Liver (tissue), 9 donors: ENCODE results near the gene CRP. TPM values are rescaled to one million over a fixed set of nuclear protein-coding genes. Genes with fewer than 3 reads are reported as not detected.
A peak's percentile ranks its signal among the peaks of the same experiment; 100 is the strongest.

Experiments
- DNase-seq: peaks from one replicate; pipeline ENCODE4 v3.0.0-alpha.2; 2017; ENCODE audit warnings: low spot score
- H3K27ac ChIP-seq, 2 donors: one replicate each; pipeline ENCODE4 v1.7.0; 2013; ENCODE audit warnings: inconsistent platforms in 2 of 2, low read length in 2 of 2, control low read depth in 1 of 2, low read depth in 1 of 2, mild to moderate bottlenecking in 1 of 2
- H3K27me3 ChIP-seq, 4 donors: one replicate each; pipeline versions ENCODE4 v1.6.1 to v1.7.0; 2013; ENCODE audit warnings: low read length in 3 of 4, inconsistent platforms in 1 of 4, mild to moderate bottlenecking in 1 of 4, moderate library complexity in 1 of 4; ENCODE audit not compliant: control insufficient read depth in 4 of 4, insufficient read depth in 4 of 4
- H3K36me3 ChIP-seq, 4 donors: one replicate each; pipeline versions ENCODE4 v1.6.1 to v1.7.0; 2013; ENCODE audit warnings: low read length in 3 of 4, mild to moderate bottlenecking in 3 of 4, low read depth in 1 of 4, moderate library complexity in 1 of 4; ENCODE audit not compliant: control insufficient read depth in 4 of 4, insufficient read depth in 3 of 4
- H3K4me1 ChIP-seq, 4 donors: one replicate each; pipeline versions ENCODE4 v1.6.1 to v1.7.0; 2013; ENCODE audit warnings: low read length in 3 of 4, mild to moderate bottlenecking in 3 of 4, moderate library complexity in 1 of 4; ENCODE audit not compliant: control insufficient read depth in 4 of 4, insufficient read depth in 4 of 4
- H3K4me3 ChIP-seq, 3 donors: one replicate each; pipeline versions ENCODE4 v1.6.1 to v1.7.0; 2013; ENCODE audit warnings: low read length in 3 of 3, control low read depth in 1 of 3, low read depth in 1 of 3, mild to moderate bottlenecking in 1 of 3
- H3K9ac ChIP-seq, 2 donors: one replicate each; pipeline ENCODE4 v1.7.0; 2013; ENCODE audit warnings: low read length in 2 of 2, mild to moderate bottlenecking in 2 of 2, moderate library complexity in 2 of 2, control low read depth in 1 of 2, low read depth in 1 of 2
- H3K9me3 ChIP-seq, 4 donors: one replicate each; pipeline versions ENCODE4 v1.6.1 to v1.7.0; 2013; ENCODE audit warnings: low read length in 3 of 4; ENCODE audit not compliant: control insufficient read depth in 4 of 4
- ATF3 ChIP-seq: IDR thresholded peaks from 2 replicates; pipeline ENCODE4 v1.6.1; 2016; ENCODE audit warnings: antibody characterized with exemption
- CTCF ChIP-seq: fragments of 150-350 bp; IDR thresholded peaks from 2 replicates; pipeline ENCODE4 v1.5.1; 2017; ENCODE audit warnings: improper control_type of control experiment, low read depth, low read length; ENCODE audit not compliant: missing input control
- EGR1 ChIP-seq, 2 donors: IDR thresholded peaks; 2 replicates each; pipeline ENCODE4 v1.6.1; 2016 to 2018; ENCODE audit warnings: antibody characterized with exemption in 2 of 2, low read depth in 2 of 2
- FOXA2 ChIP-seq: IDR thresholded peaks from 2 replicates; pipeline ENCODE4 v1.6.1; 2016; ENCODE audit warnings: antibody characterized with exemption
- GABPA ChIP-seq, 2 donors: IDR thresholded peaks in 1 of 2; conservative IDR thresholded peaks in 1 of 2; 2 replicates each; pipeline ENCODE4 v1.6.1; 2016; ENCODE audit warnings: antibody characterized with exemption in 2 of 2, mild to moderate bottlenecking in 1 of 2, moderate library complexity in 1 of 2
- HNF4A ChIP-seq, 2 donors: conservative IDR thresholded peaks; 2 replicates each; pipeline ENCODE4 v1.6.1; 2016; ENCODE audit warnings: antibody characterized with exemption in 2 of 2, mild to moderate bottlenecking in 2 of 2
- HNF4G ChIP-seq: IDR thresholded peaks from 2 replicates; pipeline ENCODE4 v1.6.1; 2016; ENCODE audit warnings: antibody characterized with exemption
- JUND ChIP-seq, 2 donors: IDR thresholded peaks; 2 replicates each; pipeline ENCODE4 v1.6.1; 2016; ENCODE audit warnings: antibody characterized with exemption in 2 of 2
- MAX ChIP-seq: IDR thresholded peaks from 2 replicates; pipeline ENCODE4 v1.6.1; 2016; ENCODE audit warnings: antibody characterized with exemption
- NR2F2 ChIP-seq: IDR thresholded peaks from 2 replicates; pipeline ENCODE4 v1.6.1; 2016; ENCODE audit warnings: antibody characterized with exemption
- RAD21 ChIP-seq, 2 donors: IDR thresholded peaks; 2 replicates each; pipeline ENCODE4 v1.6.1; 2016; ENCODE audit warnings: antibody characterized with exemption in 2 of 2, mild to moderate bottlenecking in 2 of 2
- REST ChIP-seq: IDR thresholded peaks from 2 replicates; pipeline ENCODE4 v1.6.1; 2016; ENCODE audit warnings: antibody characterized with exemption, mild to moderate bottlenecking
- RXRA ChIP-seq, 2 donors: IDR thresholded peaks; 2 replicates each; pipeline ENCODE4 v1.6.1; 2017 to 2018; ENCODE audit warnings: antibody characterized with exemption in 2 of 2, mild to moderate bottlenecking in 1 of 2
- SP1 ChIP-seq: IDR thresholded peaks from 2 replicates; pipeline ENCODE4 v1.6.1; 2018; ENCODE audit warnings: antibody characterized with exemption, mild to moderate bottlenecking
- TAF1 ChIP-seq: conservative IDR thresholded peaks from 2 replicates; pipeline ENCODE4 v1.6.1; 2016; ENCODE audit warnings: antibody characterized with exemption, mild to moderate bottlenecking
- YY1 ChIP-seq: IDR thresholded peaks from 2 replicates; pipeline ENCODE4 v1.6.1; 2016; ENCODE audit warnings: antibody characterized with exemption, mild to moderate bottlenecking
- ZBTB33 ChIP-seq: IDR thresholded peaks from 2 replicates; pipeline ENCODE4 v1.6.1; 2016; ENCODE audit warnings: antibody characterized with exemption
- WGBS: extraction: QIAGEN DNeasy Blood & Tissue Kit; methylation state at CpG from one replicate; pipeline ENCODE4 v1.1.7; 2013; 5-methylcytosine and 5-hydroxymethylcytosine counted together
- polyA plus RNA-seq, 2 donors: library from polyadenylated mRNA; stranded (reverse) in 1 of 2; unstranded in 1 of 2; fragments of 200-250 nt in 1 of 2; fragments of >200 nt in 1 of 2; fragmentation: Nextera tagmentation in 1 of 2; extraction: Ambion mirVana in 1 of 2; gene quantifications; one replicate each; pipeline versions ENCODE4 v1.2.1 to v1.2.3, GENCODE V29; 2013 to 2015
- total RNA-seq, 2 donors: library from RNA; depleted of rRNA; stranded (reverse); fragments of >200 nt; gene quantifications; one replicate each; pipeline ENCODE4 v1.2.3, GENCODE V29; 2014
- donor health status: healthy.
- donor health status: healthy.
- donor health status: healthy.
- donor health status: healthy.
- donor health status: healthy.

CRP gene
- total and polyA plus RNA-seq, 4 donors: 103 to 13,117 (median 4,465) TPM

GRCh38 chr1:159755451-159756007 is 41.1 kb upstream of the CRP start:
- H3K4me1 ChIP-seq: peaks cover 5 to 60% (median 48%) of the 10 kb centered on the region in 4 donors
- peak; percentile 54 for TF ChIP-seq SP1
- TF ChIP-seq HNF4G: peak; percentile 54
- TF ChIP-seq CTCF: peak; percentile 1
- TF ChIP-seq ATF3: no peak
- no peak for TF ChIP-seq ZBTB33
- TF ChIP-seq RXRA (IDR thresholded peaks at IDR 0.05): peak; percentile 34 to 63
- TF ChIP-seq FOXA2: no peak
- TF ChIP-seq TAF1: peak; percentile 56
- peak; percentile 81 to 89 for TF ChIP-seq HNF4A (conservative IDR thresholded peaks at IDR 0.05)
- no peak for TF ChIP-seq JUND (IDR thresholded peaks at IDR 0.05)
- TF ChIP-seq MAX: peak; percentile 29
- no peaks in the 10 kb centered on the region for H3K27me3 ChIP-seq
- no peaks in the 10 kb centered on the region for H3K36me3 ChIP-seq
- peak overlapping the region; percentile 85 to 94 for H3K27ac ChIP-seq
- H3K9me3 ChIP-seq: no peaks in the 10 kb centered on the region
- 53% methylated on average over 3 of the region's 3 CpGs for WGBS
- no peak overlapping the region for H3K9ac ChIP-seq
- H3K4me3 ChIP-seq: peak overlapping the region in 2 of 3 donors; percentile 3 to 42
- DNase-seq: no peak

- Histone ChIP-seq H3K36me3 (no peaks in the 10 kb centered on the region), H3K9ac (no peak overlapping the region), H3K4me1 (peaks cover 5 to 60% (median 48%) of the 10 kb centered on the region in 4 donors), H3K27ac (peak overlapping the region; percentile 72 to 85), H3K4me3 (no peak overlapping the region), H3K9me3 (no peaks in the 10 kb centered on the region), H3K27me3 (no peaks in the 10 kb centered on the region)
- WGBS: 27% methylated on average over 4 of the region's 4 CpGs
- DNase-seq: no peak
- TF ChIP-seq MAX (peak; percentile 99), CTCF (no peak), FOXA2 (peak; percentile 95), RAD21 (IDR thresholded peaks at IDR 0.05) (peak; percentile 51 to 58), GABPA (IDR thresholded peaks at IDR 0.05 in 1 of 2, conservative IDR thresholded peaks at IDR 0.05 in 1 of 2) (peak in 1 of 2 donors; percentile 47), RXRA (IDR thresholded peaks at IDR 0.05) (peak; percentile 95 to 96), ZBTB33 (peak; percentile 85), EGR1 (IDR thresholded peaks at IDR 0.05; ENCODE audit: low read depth in 2 of 2) (peak; percentile 59 to 89), ATF3 (peak; percentile 76), TAF1 (no peak), NR2F2 (peak; percentile 72), HNF4G (no peak), HNF4A (conservative IDR thresholded peaks at IDR 0.05) (peak; percentile 93 to 95), YY1 (peak; percentile 67), REST (peak; percentile 43), SP1 (peak; percentile 92), JUND (IDR thresholded peaks at IDR 0.05) (peak; percentile 91 to 92)
These were observed 39.0 kb upstream of the CRP start for GRCh38 chr1:159753386-159753785.
